ENCODE measurements around the gene SNX22. TPM values are rescaled to one million over a fixed set of nuclear protein-coding genes. Genes with fewer than 3 reads are reported as not detected.

Gene SNX22
- total and polyA plus RNA-seq, 9 of the 15 experiments (the other 6 are each of a cell fraction or from before 2014, with no cell fraction given): 0.91 to 3.0 (median 2.0) TPM

GRCh38 chr15:64149424-64149823 is 2.1 kb upstream of the SNX22 start (continued):
- TF ChIP-seq ZNF407 (IDR thresholded peaks at IDR 0.05; ENCODE audit: low read depth) (no peak), TBP (optimal IDR thresholded peaks at IDR 0.05; ENCODE audit: low read depth, low read length) (no peak), ZBTB34 (CRISPR knock-in tag; IDR thresholded peaks at IDR 0.05) (no peak), ZNF23 (CRISPR knock-in tag; IDR thresholded peaks at IDR 0.05) (no peak), NFRKB (IDR thresholded peaks at IDR 0.05; ENCODE audit: low read depth) (0 out of 2 replicates have a peak, but pooled peaks have one; percentile 35)

Data from K562 (cell line).